ENCODE results near the gene KAT7.

DNA sequence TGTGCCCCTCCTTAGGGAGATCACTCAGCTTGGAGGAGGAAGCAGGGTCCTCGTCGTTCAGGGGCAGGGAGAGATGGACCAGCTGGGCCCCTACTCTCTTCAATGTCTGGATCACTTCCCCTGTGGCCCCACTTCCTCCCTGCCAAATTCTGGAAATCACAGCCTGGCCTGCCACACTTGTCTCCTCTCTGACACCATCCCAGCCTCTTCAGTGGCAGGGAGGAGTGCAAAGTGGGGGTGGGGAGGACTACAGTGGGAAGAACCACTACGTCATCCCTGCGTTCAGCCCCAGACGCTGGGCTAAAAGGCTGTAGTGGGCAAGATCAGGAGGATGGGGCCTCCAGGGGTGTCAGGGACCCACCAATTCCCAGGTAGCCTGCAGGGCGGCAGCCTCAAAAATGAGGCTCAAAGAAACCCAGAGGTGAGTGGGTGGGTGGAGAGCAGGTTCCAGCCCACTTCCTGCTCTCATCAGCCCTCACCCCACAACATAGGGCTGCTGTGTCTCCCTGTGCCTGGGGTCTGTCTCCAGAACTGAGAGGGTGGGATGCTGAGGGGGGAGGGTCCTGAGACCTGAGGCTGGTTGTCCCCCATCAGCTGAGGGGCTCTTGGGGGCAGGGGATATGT is 84.4 kb downstream of the KAT7 start:
- TF ChIP-seq GATA2 (IDR thresholded peaks at IDR 0.05; ENCODE audit: low read depth, low read length), result no peak
- TF ChIP-seq GATA3 (IDR thresholded peaks at IDR 0.05; ENCODE audit: low read depth, low read length), result no peak

Data from SH-SY5Y (cell line).